ENCODE results near the gene RBM47. TPM values are rescaled to one million over a fixed set of nuclear protein-coding genes. Genes with fewer than 3 reads are reported as not detected.

RBM47 gene
- total and polyA plus RNA-seq, 10 of the 15 experiments (the other 5 are each of a cell fraction or from before 2014, with no cell fraction given): 7.9 to 45.0 (median 28.7) TPM

GRCh38 chr4:40373636-40374035 is 256.0 kb downstream of the RBM47 start:
- BruUV-seq (replicated peaks): no TSS peak
- Histone ChIP-seq H3K4me1 (ENCODE audit: control insufficient read depth, insufficient read depth, low read length) (no peaks in the 10 kb centered on the region), H3K27ac (ENCODE audit: control insufficient read depth, insufficient read depth) (no peak overlapping the region), H3K9ac (ENCODE audit: control insufficient read depth, insufficient read depth, low read length) (no peak overlapping the region), H3K27me3 (replicated peaks in 1 of 2; ENCODE audit: control insufficient read depth in 2 of 2, insufficient read depth in 2 of 2, low read length in 1 of 2) (no peaks in the 10 kb centered on the region), H3K9me3 (replicated peaks; ENCODE audit: control insufficient read depth, insufficient read depth, low read length) (no peaks in the 10 kb centered on the region), H3K36me3 (ENCODE audit: control insufficient read depth in 2 of 2, insufficient read depth in 2 of 2, low read length in 1 of 2) (no peaks in the 10 kb centered on the region), H3K4me3 (no peak overlapping the region), H3K79me2 (ENCODE audit: control insufficient read depth, insufficient read depth, low read length) (no peaks in the 10 kb centered on the region), H2AFZ (ENCODE audit: control insufficient read depth, low read depth, low read length) (no peak overlapping the region), H4K20me1 (ENCODE audit: control insufficient read depth, insufficient read depth) (no peaks in the 10 kb centered on the region), H3K4me2 (ENCODE audit: control insufficient read depth, insufficient read depth) (no peak overlapping the region)
- intact Hi-C loops (cut with micrococcal nuclease; ENCODE audit: unreplicated experiment) (no loop called here), in situ Hi-C loops (cut with MboI) (no loop called here)
- ATAC-seq: no peak
- ChIA-PET RAD21 (ENCODE audit: unreplicated experiment) (no interaction called here), SMC1A (ENCODE audit: uncharacterized antibody, unreplicated experiment) (interaction anchor here (1.0 to 1.5 kb wide), 2 partner anchors 345 to 467 kb away, joined by 3 read pairs; no protein-coding TSS in a partner anchor), POLR2A (no interaction called here), CTCF (no interaction called here)
- no peak for DNase-seq (ENCODE audit: low read depth, low spot score)
- TF ChIP-seq FOXK2 (IDR thresholded peaks at IDR 0.05) (no peak), RAD21 (IDR thresholded peaks at IDR 0.05; ENCODE audit: insufficient read depth, low read depth, low read length) (no peak)
- no peak for FAIRE-seq
- 94% methylated on average over 3 of the region's 3 CpGs for WGBS (ENCODE audit: insufficient coverage, insufficient replicate concordance, low lambda C conversion rate, missing lambda C conversion rate)

Small RNA genes within 50 kb of the gene (microRNA-seq; reads per million reads assigned to microRNA genes)
- gene MIR4802: 4.9 reads per million, percentile 29 among the genes with 10 or more reads in this experiment

Small RNA genes within 50 kb of the gene (small RNA-seq; reads per million reads assigned to genes)
- gene AC098869.1 (not detected), gene MIR4802 (2.0 reads per million, percentile 62 among the genes with 10 or more reads in this experiment), gene RNU7-74P (not detected)

Other genes starting within 250 kb of the RBM47 start
- 0.27 TPM in 1 of 2 replicates, not detected in the other for gene NSUN7, start 120.1 kb upstream of the RBM47 start, total RNA-seq (2014; rRNA removed)
- 0.18 TPM in 1 of 2 replicates, not detected in the other for gene NSUN7, start 120.1 kb upstream of the RBM47 start, total RNA-seq (2014; rRNA removed; fragmentation: Illumina TruSeq; extraction: Trizol)
- gene NSUN7, start 120.1 kb upstream of the RBM47 start, total RNA-seq (2021): 0.21 TPM in 2 replicates
- gene NSUN7, start 120.1 kb upstream of the RBM47 start, polyA plus RNA-seq (2011; rRNA removed): 0.03 TPM in 1 of 2 replicates, not detected in the other
- gene NSUN7, start 120.1 kb upstream of the RBM47 start, polyA plus RNA-seq (2014; fragmentation: Illumina TruSeq; extraction: Trizol): 0.05 and 0.09 TPM in 2 replicates
- under 1 TPM; 0.02 to 0.08 TPM for gene NSUN7, start 120.1 kb upstream of the RBM47 start, polyA plus RNA-seq (2014; fragmentation: Nextera tagmentation; extraction: Ambion mirVana)
- gene NSUN7, start 120.1 kb upstream of the RBM47 start, polyA plus RNA-seq (2014; rRNA removed): 0.10 and 0.17 TPM in 2 replicates
- under 1 TPM in 1 of 2 experiments, not detected in 1; 0.15 TPM for gene NSUN7, start 120.1 kb upstream of the RBM47 start, polyA plus RNA-seq (2016; fragmentation: Nextera tagmentation; extraction: Ambion mirVana)

All from GM12878 (cell line).